Measurements from ENCODE around the gene CRPPA. TPM values are rescaled to one million over a fixed set of nuclear protein-coding genes. Genes with fewer than 3 reads are reported as not detected.
A peak's percentile ranks its signal among the peaks of the same experiment; 100 is the strongest.

CRPPA gene
- total and polyA plus RNA-seq, 8 donors = 2.1 to 4.2 (median 3.3) TPM

GRCh38 chr7:16419126-16419525 is 2.2 kb downstream of the CRPPA start:
- ATAC-seq (no peak), DNase-seq (no peak)
- H3K27me3 ChIP-seq = no peaks in the 10 kb centered on the region
- H3K9me3 ChIP-seq = no peaks in the 10 kb centered on the region
- H3K4me1 ChIP-seq = peaks cover 7 to 16% of the 10 kb centered on the region in 2 donors
- TF ChIP-seq CTCF (IDR thresholded peaks at IDR 0.05) = no peak
- no peak overlapping the region for H3K4me3 ChIP-seq
- no peaks in the 10 kb centered on the region for H3K36me3 ChIP-seq
- intact Hi-C loops (cut with DNase I) = no loop called here
- no peak overlapping the region for H3K27ac ChIP-seq

- intact Hi-C loops (cut with DNase I) = no loop called here
- no peaks in the 10 kb centered on the region for H3K36me3 ChIP-seq
- H3K9me3 ChIP-seq = no peaks in the 10 kb centered on the region
- DNase-seq (peak in 1 of 4 donors; percentile 35), ATAC-seq (no peak)
- TF ChIP-seq CTCF (IDR thresholded peaks at IDR 0.05) = no peak
- H3K4me3 ChIP-seq = no peak overlapping the region
- H3K4me1 ChIP-seq = peaks cover 7 to 16% of the 10 kb centered on the region in 2 donors
- no peak overlapping the region for H3K27ac ChIP-seq
- no peaks in the 10 kb centered on the region for H3K27me3 ChIP-seq
Measured at GRCh38 chr7:16417906-16418305, 3.4 kb downstream of the CRPPA start.

GRCh38 chr7:16416289-16417282 is 4.8 kb downstream of the CRPPA start:
- no peaks in the 10 kb centered on the region for H3K27me3 ChIP-seq
- ATAC-seq (no peak), DNase-seq (no peak)
- H3K9me3 ChIP-seq = no peaks in the 10 kb centered on the region
- H3K27ac ChIP-seq = no peak overlapping the region
- intact Hi-C loops (cut with DNase I) = no loop called here
- peaks cover 0 to 9% of the 10 kb centered on the region in 2 donors for H3K4me1 ChIP-seq
- no peaks in the 10 kb centered on the region for H3K36me3 ChIP-seq
- no peak overlapping the region for H3K4me3 ChIP-seq
- no peak for TF ChIP-seq CTCF (IDR thresholded peaks at IDR 0.05)

GRCh38 chr7:16412274-16413254 is 8.8 kb downstream of the CRPPA start:
- H3K27me3 ChIP-seq = no peaks in the 10 kb centered on the region
- no peaks in the 10 kb centered on the region for H3K9me3 ChIP-seq
- TF ChIP-seq CTCF (IDR thresholded peaks at IDR 0.05) = no peak
- ATAC-seq (peak; percentile 82), DNase-seq (peak in 2 of 4 donors; percentile 51 to 71)
- peak overlapping the region in 1 of 2 donors; percentile 5 for H3K27ac ChIP-seq
- intact Hi-C loops (cut with DNase I) = no loop called here
- no peaks in the 10 kb centered on the region for H3K4me1 ChIP-seq
- H3K4me3 ChIP-seq = no peak overlapping the region
- no peaks in the 10 kb centered on the region for H3K36me3 ChIP-seq

Measured in left lung (tissue), 10 donors.